Activated gamma-delta T cell treated with anti-CD3 and anti-CD28 coated beads, Interleukin-2, amount 50 U/mL, for 16 hours (primary cell): ENCODE measurements around the gene SFXN2.
"Not testable (repeated sequence)": the region's sequence is repeated elsewhere in the genome, so short reads cannot be mapped to it uniquely, and the experiment has no call there.

Experiments used
- DNase-seq: peaks from one replicate; pipeline ENCODE4 v3.0.0-alpha.2; 2020; ENCODE audit warnings: low read depth

The SFXN2 gene

DNA sequence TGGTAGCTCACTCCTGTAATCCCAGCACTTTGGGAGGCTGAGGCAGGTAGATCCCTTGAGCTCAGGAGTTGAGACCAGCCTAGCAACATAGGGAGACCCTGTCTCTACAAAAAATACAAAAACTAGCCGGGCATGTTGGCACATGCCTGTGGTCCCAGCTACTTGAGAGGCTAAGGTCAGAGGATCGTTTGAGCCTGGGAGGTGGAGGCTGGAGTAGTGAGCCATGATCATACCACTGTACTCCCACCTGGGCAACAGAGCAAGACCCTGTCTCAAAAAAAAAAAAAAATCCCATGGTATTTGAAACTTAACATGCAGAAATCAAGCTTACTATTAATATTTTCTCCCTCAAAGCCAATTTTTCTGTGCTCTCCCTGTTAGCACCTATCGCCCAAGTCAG is 5.9 kb downstream of the SFXN2 start:
- DNase-seq = no peak

DNA sequence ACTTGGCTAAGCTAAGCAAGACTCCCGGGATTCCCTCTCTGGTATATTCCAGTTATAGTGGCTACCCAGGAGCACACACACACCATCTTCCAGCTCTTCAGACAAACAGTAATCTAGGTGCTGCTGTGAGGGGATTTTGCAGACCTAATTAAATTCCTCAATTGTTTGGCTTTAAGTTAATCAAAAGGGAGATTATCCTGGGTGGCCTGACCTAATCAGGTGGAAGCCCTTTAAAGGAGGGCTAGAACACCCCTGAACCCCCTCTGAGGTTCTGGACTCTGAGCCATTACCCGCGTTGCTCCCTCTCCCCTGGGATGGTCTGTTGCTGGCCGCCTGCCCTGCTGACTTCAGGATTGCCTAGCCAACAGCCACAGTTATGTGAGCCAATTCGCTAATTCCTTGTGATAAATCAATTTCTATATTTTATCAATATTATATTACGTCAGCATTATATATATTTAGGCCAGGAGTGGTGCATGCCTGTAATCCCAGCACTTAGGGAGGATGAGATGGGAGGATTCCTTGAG is 6.4 kb downstream of the SFXN2 start:
- no peak for DNase-seq

DNA sequence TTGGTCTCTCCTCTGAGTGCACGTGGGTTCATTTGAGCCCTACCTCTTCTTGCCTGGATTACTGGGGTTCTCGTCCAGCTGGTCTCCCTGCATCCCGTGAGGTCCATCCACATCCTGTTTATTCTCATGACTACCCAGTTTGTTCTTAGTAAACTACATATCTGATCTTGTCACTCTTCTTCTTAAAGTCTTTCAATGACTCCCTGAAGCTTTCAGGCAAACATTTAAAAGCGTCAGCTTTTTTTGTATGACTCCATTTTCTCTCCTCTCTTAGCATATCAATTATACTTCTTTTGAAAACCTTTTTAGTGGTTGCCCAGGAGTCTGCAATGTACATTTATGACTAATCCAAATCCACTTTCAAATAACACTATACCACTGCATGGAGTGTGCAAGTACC is 7.5 kb downstream of the SFXN2 start:
- DNase-seq = no peak

DNA sequence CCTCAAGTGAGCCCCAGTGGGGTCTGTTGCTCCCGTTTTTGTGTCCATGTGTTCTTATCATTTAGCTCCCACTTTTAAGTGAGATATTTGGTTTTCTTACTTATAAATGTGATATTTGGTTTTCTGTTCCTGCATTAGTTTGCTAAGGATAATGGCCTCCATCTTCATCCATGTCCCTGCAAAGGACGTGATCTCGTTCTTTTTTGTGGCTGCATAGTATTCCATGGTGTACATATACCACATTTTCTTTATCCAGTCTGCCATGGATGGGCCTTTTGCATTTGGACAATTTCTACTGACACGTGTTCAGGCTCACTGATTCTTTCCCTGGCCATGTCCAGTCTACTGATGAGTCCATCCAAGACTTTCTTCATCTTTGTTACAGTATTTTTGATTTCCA is 9.6 kb downstream of the SFXN2 start:
- no peak for DNase-seq

DNA sequence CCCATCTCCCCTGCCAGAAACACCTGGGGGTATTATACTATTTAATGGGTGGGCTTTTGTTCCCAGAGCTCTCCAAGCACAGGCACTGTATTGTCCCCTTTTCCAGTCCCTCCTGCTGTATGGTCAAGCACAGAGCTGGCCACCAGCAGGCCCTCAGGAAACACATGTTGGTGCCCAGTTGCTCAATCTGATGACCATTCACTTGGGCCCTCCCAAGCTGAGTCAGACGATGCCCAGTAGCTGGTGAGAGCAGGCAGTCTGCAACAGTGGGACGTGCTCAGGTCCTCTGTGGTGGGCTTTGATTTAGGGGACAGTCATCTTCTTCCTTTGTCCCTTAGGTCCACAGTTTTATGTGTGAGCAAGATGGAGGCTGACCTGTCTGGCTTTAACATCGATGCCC is 11.8 kb downstream of the SFXN2 start:
- DNase-seq = no peak

DNA sequence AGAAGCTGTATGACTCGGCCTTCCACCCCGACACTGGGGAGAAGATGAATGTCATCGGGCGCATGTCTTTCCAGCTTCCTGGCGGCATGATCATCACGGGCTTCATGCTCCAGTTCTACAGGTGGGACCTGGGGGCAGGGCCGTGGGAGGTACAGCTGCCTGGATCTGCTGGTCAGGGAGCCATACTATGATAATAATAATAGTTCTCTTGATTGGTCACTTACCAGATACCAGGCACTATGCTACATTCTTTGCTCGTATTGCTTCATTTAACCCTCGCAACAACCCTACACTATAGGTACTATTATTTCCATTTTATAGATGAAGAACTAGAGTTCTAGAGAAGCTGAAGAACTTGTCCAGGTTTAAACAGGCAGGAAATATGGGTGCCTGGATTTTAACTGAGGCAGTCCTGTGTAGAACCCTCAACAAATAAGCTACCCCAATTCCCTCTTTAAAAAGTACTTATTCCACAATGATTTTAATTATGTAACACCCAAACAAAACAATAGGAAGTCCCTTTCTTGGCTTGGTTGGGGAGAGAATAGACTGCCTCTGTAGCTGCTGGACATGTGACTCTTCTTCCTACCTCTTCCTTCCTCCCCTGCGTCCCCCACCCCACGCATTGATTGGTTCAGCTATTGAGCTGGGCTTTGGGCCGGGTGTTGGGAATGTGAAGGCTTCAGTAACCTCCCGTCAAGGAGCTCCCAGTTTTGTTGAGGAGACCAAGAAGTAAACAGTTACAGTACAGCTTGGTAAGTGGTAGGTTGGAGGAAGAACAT is 12.8 kb downstream of the SFXN2 start:
- DNase-seq = no peak

DNA sequence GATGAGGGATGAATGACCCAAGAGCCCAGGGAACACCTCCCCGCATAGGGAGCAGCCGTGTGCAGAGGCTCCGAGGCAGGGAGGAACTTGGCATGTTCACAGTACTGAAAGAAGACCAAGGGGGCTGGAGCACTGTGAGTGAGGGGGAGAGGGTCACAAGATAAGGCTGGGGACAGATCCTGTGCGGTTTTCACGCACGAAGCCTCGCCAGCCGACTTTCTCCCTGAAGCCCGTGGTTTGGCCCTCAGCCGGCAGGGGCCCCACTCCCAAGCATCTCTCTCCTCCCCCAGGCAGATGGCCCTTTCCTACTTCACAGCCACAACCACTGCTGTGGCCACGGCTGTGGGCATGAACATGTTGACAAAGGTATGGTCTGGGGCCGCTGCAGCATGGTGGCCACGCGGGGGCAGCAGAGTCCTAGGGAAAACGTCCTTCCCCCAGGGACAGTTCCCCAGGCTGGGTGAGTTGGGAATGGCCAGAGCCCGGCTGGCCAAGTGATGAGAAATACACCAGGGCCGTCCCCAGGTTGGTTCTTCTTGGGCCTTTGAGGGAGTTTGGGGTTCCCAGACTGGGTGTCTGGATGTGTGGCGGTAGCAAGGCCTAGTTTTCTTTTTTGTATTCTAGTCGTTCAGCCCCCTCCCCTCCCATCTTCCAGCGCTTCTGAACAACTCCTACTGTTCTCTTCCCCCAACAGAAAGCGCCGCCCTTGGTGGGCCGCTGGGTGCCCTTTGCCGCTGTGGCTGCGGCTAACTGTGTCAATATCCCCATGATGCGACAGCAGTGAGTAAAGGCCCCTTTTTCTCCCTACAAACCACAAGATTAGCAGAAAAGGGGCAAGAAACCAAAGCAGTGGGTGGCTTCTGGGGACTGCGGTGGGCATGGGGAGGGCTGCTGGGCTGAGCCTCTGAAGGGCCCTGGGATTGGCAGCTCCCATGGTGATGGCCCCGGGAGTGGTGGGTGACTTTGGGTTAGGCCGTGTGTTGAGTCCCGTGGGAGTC is 14.9 kb downstream of the SFXN2 start:
- DNase-seq = peak; percentile 21

DNA sequence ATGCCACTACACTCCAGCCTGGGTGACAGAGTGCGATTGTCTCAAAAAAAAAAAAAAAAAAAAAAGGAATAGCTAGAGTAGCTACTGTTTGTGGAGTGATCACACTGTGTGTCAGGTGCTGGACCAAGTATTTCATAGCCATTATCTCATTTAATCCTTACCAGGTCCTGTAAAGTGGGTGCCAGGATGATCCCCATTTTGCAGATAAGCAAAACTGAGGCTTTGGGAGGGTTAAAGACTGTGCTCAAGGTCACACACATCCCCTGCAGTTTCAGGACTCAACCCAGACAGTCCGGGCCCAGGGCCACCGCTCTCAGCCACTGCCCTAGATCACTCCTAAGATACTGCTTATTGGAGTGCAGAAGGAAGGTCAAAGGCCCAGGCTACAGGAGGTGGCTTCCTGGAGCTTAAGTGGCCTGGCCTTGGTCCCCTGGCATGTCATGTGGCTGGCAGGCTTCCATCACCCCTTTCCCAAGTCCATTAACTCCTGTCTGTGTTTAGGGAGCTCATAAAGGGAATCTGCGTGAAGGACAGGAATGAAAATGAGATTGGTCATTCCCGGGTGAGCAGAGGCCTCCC is 16.9 kb downstream of the SFXN2 start:
- DNase-seq = no peak

DNA sequence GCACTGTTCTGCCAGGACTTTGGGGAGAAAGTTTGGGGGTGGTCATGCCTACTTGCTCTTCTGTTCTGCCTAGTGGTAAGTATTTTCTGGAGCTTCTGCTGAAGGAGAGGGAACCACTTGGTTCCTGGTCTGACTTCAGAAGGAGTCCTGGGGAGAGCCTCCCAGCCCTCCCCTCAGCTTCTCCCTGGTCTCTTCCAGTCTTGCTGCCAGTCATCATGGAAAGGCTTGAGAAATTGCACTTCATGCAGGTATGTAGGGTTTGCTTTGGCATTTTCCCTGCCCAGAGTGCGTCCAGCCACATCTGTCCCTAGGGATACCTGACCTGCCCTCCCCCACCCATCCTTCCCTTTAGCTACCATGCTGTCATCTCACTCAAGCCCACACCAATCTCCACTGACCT is 18.2 kb downstream of the SFXN2 start:
- DNase-seq = no peak

DNA sequence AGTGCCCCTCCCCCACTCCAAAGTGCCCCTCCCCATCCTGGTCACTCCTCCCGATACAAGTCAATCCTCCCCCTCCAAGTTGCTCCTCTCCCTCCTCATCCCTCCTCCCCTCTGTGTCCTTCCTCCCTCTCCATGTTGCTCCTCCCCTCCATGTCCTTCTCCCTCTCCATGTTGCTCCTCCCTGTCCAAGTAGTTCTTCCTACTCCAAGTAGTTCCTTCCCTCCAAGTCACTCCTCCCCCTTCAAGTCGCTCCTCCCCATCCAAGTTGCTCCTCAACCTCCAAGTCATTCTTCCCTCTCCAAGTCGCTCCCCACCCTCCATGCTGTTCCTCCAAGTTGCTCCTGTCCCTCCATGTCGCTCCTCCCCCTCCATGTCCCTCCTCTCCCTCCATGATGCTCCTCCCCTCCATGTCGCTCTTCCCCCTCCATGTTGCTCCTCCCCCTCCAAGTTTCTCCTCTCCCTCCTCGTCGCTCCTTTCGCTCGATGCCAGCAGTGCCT is 20.7 kb downstream of the SFXN2 start:
- DNase-seq = no peak

DNA sequence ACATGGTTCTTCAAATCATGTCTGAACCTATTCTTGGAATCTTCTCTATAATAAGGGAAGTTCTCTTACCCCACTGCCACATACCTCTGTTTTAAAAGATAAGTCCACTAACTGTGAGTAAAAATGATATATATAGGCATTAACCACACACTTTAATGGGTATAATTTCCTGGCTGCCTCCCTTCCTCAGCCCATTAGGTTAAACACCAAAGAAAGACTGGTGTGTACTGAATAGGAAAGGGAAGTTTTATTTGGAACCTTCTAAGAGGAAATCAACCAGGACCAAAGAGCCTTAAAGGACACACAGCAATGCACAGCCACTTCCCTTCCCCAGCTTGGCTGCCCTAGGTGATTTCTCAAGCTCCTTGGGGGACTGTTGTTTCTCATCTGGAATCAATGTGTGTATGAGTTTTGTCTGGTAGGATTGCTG is 24.3 kb downstream of the SFXN2 start:
- DNase-seq = no peak

DNA sequence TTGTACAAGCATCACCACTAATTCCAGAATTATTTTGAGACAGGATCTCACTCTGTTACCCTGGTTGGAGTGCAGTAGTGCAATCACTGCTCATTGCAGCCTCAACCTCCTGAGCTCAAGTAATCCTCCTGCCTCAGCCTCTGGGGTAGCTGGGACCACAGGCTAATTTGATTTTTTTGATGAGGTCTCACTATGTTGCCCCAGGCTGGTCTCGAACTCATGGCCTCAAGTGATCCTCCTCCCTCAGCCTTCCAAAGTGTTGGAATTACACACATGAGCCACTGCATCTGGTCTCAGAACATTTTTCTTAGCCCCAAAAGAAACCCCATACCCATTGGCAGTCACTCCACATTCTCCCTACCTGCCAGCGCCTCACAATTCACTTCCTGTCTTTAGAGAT is 25.8 kb downstream of the SFXN2 start:
- no peak for DNase-seq

DNA sequence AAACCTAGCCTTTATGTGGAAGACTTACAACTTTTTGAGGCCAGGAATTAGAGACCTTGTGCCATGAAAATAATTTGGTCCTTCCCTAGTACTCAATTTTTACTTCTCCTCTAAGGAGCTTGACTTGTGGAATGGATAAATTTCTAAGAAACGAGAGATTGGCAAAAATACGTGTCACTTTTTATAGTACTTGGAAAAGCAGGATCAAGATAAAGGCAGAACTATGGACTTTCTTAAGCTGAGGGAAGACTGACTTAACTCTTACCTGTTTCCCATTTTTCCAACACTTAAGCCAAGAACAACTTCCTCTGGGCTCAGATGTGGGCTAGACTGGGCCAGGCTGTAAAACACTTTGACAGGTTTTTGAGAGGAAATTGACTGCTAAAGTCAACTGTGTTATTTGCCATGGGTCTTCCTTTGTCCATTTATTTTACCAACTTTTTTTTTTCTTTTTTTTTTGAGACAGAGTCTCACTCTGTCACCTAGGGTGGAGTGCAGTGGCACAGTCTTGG is 27.3 kb downstream of the SFXN2 start:
- no peak for DNase-seq

DNA sequence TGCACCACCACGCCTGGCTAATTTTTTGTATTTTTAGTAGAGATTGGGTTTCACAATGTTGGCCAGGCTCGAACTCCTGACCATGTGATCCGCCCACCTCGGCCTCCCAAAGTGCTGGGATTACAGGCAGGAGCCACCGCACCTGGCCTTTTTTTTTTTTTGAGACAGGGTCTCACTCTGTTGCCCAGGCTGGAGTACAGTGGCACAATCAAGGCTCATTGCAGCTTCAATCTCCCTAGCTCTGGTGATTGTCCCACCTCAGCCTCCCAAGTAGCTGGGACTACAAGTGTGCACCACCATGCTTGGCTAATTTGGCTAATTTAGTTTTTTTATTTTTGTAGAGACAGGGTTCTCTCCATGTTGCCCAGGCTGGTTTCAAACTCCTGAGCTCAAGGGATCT is 27.9 kb downstream of the SFXN2 start:
- DNase-seq = not testable (repeated sequence)

DNA sequence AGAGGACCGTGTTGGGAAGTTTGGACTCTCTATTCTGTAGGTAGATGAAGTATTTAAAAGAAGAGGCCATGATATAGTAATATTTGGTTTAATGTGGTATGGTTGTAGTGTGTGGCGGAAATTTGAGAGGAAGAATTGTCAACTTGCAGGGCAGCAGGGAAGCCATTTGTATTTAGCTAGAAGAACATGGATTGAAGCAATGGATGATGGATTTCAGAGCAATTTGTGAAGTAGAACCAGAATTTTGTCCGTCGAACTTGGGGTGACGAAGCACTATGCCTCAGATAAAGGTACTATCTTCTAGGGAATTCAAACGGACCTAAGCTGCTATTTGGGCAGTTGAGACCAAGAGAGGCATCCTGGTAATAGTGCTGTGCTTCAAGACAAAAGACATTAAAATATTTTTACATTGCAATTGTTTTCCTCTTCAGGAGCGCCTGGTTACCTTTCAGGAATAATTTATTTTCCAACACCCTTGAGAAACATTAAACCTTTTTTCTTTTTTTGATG is 28.7 kb downstream of the SFXN2 start:
- no peak for DNase-seq

DNA sequence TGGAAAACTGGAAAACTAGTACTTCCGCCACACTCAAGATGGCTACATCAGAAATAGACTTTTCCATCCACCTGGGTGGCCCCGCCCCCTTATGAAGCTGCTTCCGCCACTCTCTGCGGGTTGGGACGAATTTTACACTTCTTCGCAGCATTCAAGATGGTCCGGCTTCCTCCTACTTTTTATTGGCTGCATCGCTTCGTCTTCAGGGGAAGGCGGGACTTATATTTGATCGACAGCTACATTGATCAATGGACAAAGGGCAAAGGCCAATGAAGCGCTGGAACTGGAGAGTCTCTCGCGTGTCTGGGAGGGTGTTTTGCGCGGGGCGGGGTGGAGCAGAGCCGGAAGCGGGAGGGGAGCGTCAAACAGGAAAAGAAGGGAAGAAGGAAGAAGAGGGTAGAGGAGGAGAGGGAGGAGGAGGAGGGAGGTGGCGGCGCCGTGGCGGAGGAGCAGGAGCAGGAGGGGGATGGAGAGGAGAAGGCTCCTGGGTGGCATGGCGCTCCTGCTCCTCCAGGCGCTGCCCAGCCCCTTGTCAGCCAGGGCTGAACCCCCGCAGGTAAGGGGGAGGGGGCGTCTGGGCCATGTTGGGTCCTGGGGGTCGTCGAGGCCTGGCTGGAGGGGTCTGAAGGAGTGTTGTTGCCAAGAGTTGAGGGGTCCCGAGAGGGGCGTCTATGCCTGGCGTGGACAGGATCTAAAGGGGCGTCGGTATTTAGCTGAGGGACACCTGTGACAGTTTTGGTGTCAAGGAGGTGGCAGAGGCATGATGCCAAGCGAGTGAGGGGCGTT is 29.3 kb downstream of the SFXN2 start, which contains the start of gene WBP1L:
TSS of gene WBP1L (plus strand) at position 361 of the 786 bp plus-strand sequence. CDS start at position 467, 106 bp downstream.
- peak; percentile 94 for DNase-seq

DNA sequence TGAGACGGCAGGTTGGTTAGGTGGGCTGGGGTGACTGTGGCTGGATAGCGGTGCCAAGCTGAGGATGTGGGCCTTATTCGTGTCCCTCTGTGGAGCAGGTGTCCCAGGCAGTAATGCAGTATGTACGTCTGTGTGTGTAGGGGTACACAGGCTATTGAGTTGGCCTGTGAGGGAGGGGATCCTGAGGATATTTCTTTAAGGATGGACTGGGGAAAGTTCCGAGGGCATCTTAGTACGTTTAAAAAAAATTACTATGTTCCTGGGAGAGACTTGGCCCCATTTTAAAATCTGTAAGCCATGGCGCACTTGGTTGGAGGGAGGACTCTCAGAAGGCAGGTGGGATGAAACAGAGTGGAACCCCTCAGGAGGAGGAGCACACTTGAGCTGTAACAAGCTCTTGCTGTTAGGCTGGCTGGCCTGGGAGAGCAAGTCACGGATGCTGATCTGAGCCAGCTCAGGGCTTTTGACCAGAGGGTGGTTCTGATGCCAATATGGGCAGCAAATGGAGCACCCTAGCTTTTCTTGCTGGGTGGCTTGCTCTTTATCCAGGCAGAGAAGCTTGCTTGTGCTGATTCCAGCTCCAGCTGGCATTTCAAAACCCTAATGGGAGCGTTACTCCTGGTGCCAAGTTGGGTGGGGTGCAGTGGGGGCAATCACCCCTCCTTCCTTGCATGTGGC is 30.1 kb downstream of the SFXN2 start:
- no peak for DNase-seq

DNA sequence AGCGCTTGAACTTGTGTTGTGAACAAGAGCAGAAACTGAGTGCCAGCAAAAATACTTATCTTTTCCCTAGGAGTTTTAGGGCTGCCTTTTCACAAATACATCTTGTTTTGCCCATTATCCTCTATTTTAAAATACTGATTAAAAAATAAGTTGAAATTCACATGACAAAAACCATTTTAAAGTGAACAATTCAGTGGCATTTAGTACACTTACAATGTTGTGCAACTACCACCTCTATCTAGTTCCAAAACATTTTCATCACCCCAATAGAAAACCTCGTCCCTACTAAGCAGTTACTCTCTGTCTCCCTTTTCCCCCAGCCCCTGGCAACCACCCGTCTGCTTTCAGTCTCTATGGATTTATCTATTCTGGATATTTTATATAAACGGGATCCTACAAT is 30.7 kb downstream of the SFXN2 start:
- DNase-seq = no peak

DNA sequence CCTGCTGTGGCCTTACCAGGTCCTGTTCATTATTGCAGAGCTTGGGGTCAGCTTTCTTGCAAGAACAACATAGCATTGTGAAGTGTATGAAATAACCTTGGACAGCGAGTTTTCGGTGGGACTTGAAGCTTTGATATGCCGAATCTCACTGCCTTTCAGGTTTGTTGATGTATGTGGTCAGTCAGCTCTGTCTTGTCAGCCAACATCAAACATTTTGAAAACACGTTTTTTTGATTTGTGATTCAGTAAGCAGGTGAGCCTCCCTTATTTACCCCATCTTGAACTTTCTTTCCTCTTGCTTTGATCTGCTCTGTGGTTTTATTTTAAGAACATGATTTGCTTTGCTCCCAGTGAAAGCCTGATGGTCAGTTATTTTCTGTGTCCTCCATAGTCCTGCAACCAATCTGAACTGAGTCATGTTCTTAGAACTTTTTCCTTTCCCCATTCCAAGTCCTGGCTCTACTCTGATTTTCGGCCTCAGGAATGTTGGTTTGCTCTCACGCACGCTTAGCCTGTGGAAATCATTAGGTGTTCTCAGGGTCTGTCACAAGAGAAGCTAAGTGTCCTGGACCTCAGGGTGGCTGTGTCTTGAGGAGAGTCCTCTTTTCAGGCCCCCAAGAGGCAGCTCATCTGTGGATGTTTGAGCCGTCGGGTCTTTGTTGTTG is 38.0 kb downstream of the SFXN2 start:
- DNase-seq = no peak
